Panc1 (cell line): ENCODE data around the gene AOAH. TPM values are rescaled to one million over a fixed set of nuclear protein-coding genes. Genes with fewer than 3 reads are reported as not detected.

Experiments
- ATAC-seq: fragments of 200-7000 bp; cut with Tn5 transposase; 2 replicates; pipeline ENCODE4 v1.9.1; 2020; ENCODE audit warnings: mild to moderate bottlenecking, moderate library complexity
- BruUV-seq: library from RNA; stranded (reverse); fragments of 400-500 nt; replicated peaks from 2 replicates; lab custom pipeline; 2021; lab: Mats Ljungman, UMichigan
- CTCF ChIA-PET: fragments of 300-600 bp; sonication (Branson Sonifier 250); formaldehyde crosslinking; loops from one replicate; lab custom pipeline; 2022; ENCODE audit warnings: antibody characterized with exemption; lab: Charles Lee
- POLR2A ChIA-PET: fragments of 300-600 bp; sonication (Branson Sonifier 250); formaldehyde crosslinking; loops from one replicate; lab custom pipeline; 2022; ENCODE audit warnings: antibody characterized with exemption; lab: Charles Lee
- DNase-seq: peaks from one replicate; pipeline ENCODE4 v3.0.0-alpha.2; 2010; ENCODE audit warnings: low read depth, low spot score
- H3K27ac ChIP-seq: 2 replicates; pipeline ENCODE4 v1.5.1; 2011; ENCODE audit warnings: mild to moderate bottlenecking, low read length, inconsistent platforms
- H3K27me3 ChIP-seq: fragments of 200-500 bp; sonication (Bioruptor generic); 2 replicates; pipeline ENCODE4 v1.6.0; 2014; ENCODE audit warnings: low read length, inconsistent platforms; ENCODE audit not compliant: control insufficient read depth, insufficient read depth
- H3K36me3 ChIP-seq: fragments of 200-500 bp; sonication (Bioruptor generic); 2 replicates; pipeline ENCODE4 v1.5.1; 2014; ENCODE audit warnings: inconsistent platforms, mild to moderate bottlenecking, low read length, moderate library complexity; ENCODE audit not compliant: control insufficient read depth, insufficient read depth
- H3K4me1 ChIP-seq: 2 replicates; pipeline ENCODE4 v1.5.1; 2011; ENCODE audit warnings: inconsistent platforms, mild to moderate bottlenecking, low read length, moderate library complexity; ENCODE audit not compliant: control insufficient read depth, insufficient read depth
- H3K4me3 ChIP-seq, 2 experiments: 2 replicates each; pipeline ENCODE4 v1.5.1; 2011 to 2012; ENCODE audit warnings: low read depth in 2 of 2, low read length in 2 of 2, mild to moderate bottlenecking in 2 of 2, inconsistent platforms in 1 of 2, moderate library complexity in 1 of 2
- H3K9me3 ChIP-seq: fragments of 200-500 bp; sonication (Bioruptor generic); 2 replicates; pipeline ENCODE4 v1.5.1; 2014; ENCODE audit warnings: low read depth, mild to moderate bottlenecking, inconsistent platforms, low read length, moderate library complexity; ENCODE audit not compliant: control insufficient read depth, insufficient read depth
- POLR2AphosphoS5 ChIP-seq: IDR thresholded peaks from 2 replicates; pipeline ENCODE4 v1.6.1; 2012; ENCODE audit warnings: mild to moderate bottlenecking, low read depth, low read length, moderate library complexity
- SIN3A ChIP-seq: IDR thresholded peaks from 2 replicates; pipeline ENCODE4 v1.6.1; 2012; ENCODE audit warnings: low read depth, mild to moderate bottlenecking, low read length, moderate library complexity, borderline replicate concordance; ENCODE audit not compliant: insufficient read depth
- TCF7L2 ChIP-seq: IDR thresholded peaks from 2 replicates; pipeline ENCODE4 v1.6.1; 2011; ENCODE audit warnings: mild to moderate bottlenecking, low read depth, low read length, inconsistent platforms
- in situ Hi-C: cut with HindIII; loops from 2 replicates; pipeline ENCODE4 v1.10.0; 2016; ENCODE audit warnings: low sequenced_read_pairs, low pct_unique_long_range_greater_than_20kb
- intact Hi-C: fragments of 100-400 bp; cut with micrococcal nuclease; formaldehyde crosslinking; loops from one replicate; pipeline ENCODE4 v1.10.0; 2022; ENCODE audit not compliant: unreplicated experiment
- total RNA-seq: library from RNA; stranded (reverse); gene quantifications from one replicate; pipeline ENCODE4 v1.2.1, GENCODE V29; 2021; ENCODE audit not compliant: unreplicated experiment
- TF ChIP-seq, protein P1 (sequence below): fragments of 450-650 bp; IDR thresholded peaks from 2 replicates; pipeline ENCODE4 v1.5.1; 2017; ENCODE audit warnings: mild to moderate bottlenecking
- TF ChIP-seq, protein P2 (sequence below), 2 experiments: IDR thresholded peaks; 2 replicates each; pipeline ENCODE4 v1.6.1; 2011 to 2012; ENCODE audit warnings: low read depth in 2 of 2, control low read depth in 1 of 2, low read length in 1 of 2, mild to moderate bottlenecking in 1 of 2, moderate library complexity in 1 of 2; ENCODE audit not compliant: insufficient read depth in 1 of 2

AOAH gene
- total RNA-seq, 1 experiment from 2014 or later, result 0.31 TPM

DNA sequence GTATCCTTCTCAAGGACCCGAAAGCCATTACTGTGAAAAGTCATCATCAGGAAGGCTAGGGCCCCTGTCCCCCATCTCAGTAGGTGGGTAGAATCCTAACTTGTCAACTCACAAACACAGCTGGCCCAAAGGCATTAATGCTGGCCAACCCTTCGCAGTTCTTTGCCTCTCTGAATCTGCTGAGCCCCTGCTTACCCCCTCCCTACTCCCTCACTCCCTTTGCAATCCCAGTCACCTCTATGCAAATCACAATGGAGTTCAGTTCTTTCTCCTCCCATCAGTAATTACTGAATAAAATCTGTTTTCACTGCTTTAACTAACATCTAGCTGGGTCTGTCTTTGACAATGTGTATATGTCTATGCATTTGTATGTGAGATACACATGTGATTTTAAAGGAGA is 38.1 kb upstream of the AOAH start:
- H3K9me3 ChIP-seq, result no peaks in the 10 kb centered on the region; the same call in 1 of the 2 replicates
- BruUV-seq, result no TSS peak
- ChIA-PET POLR2A (no interaction called here), CTCF (no interaction called here)
- H3K27ac ChIP-seq, result no peak overlapping the region
- no peaks in the 10 kb centered on the region for H3K36me3 ChIP-seq
- in situ Hi-C loops, result no loop called here
- no peaks in the 10 kb centered on the region for H3K27me3 ChIP-seq
- TF ChIP-seq TCF7L2 (no peak), SIN3A (no peak), POLR2AphosphoS5 (no peak)
- TF ChIP-seq, protein P1, sequence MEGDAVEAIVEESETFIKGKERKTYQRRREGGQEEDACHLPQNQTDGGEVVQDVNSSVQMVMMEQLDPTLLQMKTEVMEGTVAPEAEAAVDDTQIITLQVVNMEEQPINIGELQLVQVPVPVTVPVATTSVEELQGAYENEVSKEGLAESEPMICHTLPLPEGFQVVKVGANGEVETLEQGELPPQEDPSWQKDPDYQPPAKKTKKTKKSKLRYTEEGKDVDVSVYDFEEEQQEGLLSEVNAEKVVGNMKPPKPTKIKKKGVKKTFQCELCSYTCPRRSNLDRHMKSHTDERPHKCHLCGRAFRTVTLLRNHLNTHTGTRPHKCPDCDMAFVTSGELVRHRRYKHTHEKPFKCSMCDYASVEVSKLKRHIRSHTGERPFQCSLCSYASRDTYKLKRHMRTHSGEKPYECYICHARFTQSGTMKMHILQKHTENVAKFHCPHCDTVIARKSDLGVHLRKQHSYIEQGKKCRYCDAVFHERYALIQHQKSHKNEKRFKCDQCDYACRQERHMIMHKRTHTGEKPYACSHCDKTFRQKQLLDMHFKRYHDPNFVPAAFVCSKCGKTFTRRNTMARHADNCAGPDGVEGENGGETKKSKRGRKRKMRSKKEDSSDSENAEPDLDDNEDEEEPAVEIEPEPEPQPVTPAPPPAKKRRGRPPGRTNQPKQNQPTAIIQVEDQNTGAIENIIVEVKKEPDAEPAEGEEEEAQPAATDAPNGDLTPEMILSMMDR, result no peak
- TF ChIP-seq, protein P2, sequence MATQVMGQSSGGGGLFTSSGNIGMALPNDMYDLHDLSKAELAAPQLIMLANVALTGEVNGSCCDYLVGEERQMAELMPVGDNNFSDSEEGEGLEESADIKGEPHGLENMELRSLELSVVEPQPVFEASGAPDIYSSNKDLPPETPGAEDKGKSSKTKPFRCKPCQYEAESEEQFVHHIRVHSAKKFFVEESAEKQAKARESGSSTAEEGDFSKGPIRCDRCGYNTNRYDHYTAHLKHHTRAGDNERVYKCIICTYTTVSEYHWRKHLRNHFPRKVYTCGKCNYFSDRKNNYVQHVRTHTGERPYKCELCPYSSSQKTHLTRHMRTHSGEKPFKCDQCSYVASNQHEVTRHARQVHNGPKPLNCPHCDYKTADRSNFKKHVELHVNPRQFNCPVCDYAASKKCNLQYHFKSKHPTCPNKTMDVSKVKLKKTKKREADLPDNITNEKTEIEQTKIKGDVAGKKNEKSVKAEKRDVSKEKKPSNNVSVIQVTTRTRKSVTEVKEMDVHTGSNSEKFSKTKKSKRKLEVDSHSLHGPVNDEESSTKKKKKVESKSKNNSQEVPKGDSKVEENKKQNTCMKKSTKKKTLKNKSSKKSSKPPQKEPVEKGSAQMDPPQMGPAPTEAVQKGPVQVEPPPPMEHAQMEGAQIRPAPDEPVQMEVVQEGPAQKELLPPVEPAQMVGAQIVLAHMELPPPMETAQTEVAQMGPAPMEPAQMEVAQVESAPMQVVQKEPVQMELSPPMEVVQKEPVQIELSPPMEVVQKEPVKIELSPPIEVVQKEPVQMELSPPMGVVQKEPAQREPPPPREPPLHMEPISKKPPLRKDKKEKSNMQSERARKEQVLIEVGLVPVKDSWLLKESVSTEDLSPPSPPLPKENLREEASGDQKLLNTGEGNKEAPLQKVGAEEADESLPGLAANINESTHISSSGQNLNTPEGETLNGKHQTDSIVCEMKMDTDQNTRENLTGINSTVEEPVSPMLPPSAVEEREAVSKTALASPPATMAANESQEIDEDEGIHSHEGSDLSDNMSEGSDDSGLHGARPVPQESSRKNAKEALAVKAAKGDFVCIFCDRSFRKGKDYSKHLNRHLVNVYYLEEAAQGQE (IDR thresholded peaks at IDR 0.05; ENCODE audit: insufficient read depth in 1 of 2, low read depth in 2 of 2, low read length in 1 of 2), result no peak
- H3K4me3 ChIP-seq, result no peak overlapping the region
- intact Hi-C loops, result no loop called here
- DNase-seq (no peak), ATAC-seq (no peak)
- no peaks in the 10 kb centered on the region for H3K4me1 ChIP-seq

DNA sequence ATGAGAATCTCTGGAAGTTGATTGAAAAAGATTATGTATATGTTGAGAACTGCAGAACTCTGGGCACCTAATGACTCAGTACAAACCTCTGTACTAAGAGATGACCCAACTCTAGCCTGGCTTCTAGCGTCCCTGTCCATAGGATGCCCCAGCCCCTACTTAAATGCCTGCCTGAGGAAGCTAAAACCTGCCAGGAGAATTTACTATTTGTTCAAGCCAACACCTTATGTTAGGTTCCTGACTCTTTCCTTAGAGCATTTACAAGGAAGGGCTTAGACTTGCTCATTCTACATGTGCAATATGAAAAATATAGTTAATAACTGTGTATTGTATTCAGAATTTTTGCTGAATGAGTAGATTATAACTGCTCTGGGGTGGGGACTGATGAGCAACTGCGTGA is 37.5 kb upstream of the AOAH start:
- CTCF ChIA-PET, result no interaction called here
- DNase-seq, result no peak

DNA sequence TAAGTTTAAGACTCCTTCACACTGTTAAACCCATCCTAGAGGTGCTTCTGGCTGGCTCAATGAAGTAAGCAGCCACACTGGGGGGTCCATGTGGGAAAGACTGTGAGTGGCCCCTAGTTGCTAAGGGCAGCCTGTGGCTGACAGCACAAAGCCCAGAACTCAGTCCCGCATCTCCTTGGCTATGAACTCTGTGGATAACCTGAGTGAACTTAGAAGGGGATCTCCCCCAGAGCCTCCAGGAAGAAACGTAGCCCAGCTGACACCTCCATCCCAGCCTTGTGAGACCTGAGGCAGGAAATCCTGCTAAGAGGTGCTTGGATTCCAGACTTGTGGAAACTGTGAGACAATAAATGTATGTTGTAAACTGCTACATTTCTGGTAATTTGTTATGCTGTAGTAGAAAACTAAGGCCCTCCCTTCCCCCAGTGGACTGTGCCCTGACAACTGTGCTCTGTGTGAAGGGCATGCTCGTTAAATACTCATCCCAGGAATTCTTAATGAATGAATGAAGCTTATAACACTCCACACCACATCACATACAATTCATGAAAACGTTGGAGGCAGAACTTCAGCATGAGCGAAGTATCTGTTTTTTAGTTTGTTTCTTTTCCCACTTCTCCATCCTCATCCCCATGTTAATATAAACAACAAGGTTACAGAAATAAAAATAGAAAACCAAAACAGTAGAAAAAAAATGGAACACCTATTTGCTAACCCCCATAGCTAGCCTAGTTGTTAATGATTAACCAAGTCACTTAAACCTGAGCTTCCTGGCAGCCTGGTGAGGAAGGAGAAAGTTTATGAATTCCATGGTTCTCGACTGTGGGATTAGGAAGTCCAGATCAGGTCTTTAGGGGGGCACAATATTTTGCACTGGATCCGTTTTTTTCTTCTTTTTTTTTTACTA is 36.8 kb upstream of the AOAH start:
- BruUV-seq, result no TSS peak
- intact Hi-C loops, result no loop called here
- H3K36me3 ChIP-seq, result no peaks in the 10 kb centered on the region
- H3K4me3 ChIP-seq, result no peak overlapping the region
- H3K9me3 ChIP-seq, result no peaks in the 10 kb centered on the region; the same call in 1 of the 2 replicates
- H3K27me3 ChIP-seq, result no peaks in the 10 kb centered on the region
- CTCF ChIA-PET, result no interaction called here
- TF ChIP-seq, protein P1, result no peak
- TF ChIP-seq POLR2AphosphoS5 (no peak), SIN3A (no peak), TCF7L2 (no peak)
- TF ChIP-seq, protein P2 (IDR thresholded peaks at IDR 0.05; ENCODE audit: insufficient read depth in 1 of 2, low read depth in 2 of 2, low read length in 1 of 2), result no peak
- POLR2A ChIA-PET, result no interaction called here
- no peak for DNase-seq
- ATAC-seq, result no peak
- no peaks in the 10 kb centered on the region for H3K4me1 ChIP-seq
- no peak overlapping the region for H3K27ac ChIP-seq
- in situ Hi-C loops, result no loop called here

More for the DNA sequence above, 37.5 kb upstream of the AOAH start:
- Histone ChIP-seq H3K36me3 (no peaks in the 10 kb centered on the region), H3K27ac (no peak overlapping the region), H3K4me3 (no peak overlapping the region), H3K9me3 (no peaks in the 10 kb centered on the region; the same call in 1 of the 2 replicates), H3K4me1 (no peaks in the 10 kb centered on the region), H3K27me3 (no peaks in the 10 kb centered on the region)
- POLR2A ChIA-PET, result no interaction called here
- ATAC-seq, result no peak
- TF ChIP-seq TCF7L2 (no peak), POLR2AphosphoS5 (no peak)
- intact Hi-C loops (no loop called here), in situ Hi-C loops (no loop called here)
- no TSS peak for BruUV-seq
